CD4-positive, alpha-beta T cell treated with Interleukin-2 at 100 ng/mL for 4 hours (primary cell): ENCODE measurements around the gene TRPC4AP.
A peak's percentile ranks its signal among the peaks of the same experiment; 100 is the strongest.
"Not testable (repeated sequence)": the region's sequence is repeated elsewhere in the genome, so short reads cannot be mapped to it uniquely, and the experiment has no call there.

Experiments
- DNase-seq: peaks from one replicate; pipeline ENCODE4 v3.0.0-alpha.2; 2020; ENCODE audit warnings: low spot score

TRPC4AP gene

GRCh38 chr20:35104685-35105295 is 12.2 kb upstream of the TRPC4AP start:
- DNase-seq = no peak

GRCh38 chr20:35101620-35102019 is 9.0 kb upstream of the TRPC4AP start:
- no peak for DNase-seq

- DNase-seq = peak; percentile 20
Measured at GRCh38 chr20:35093267-35093884, 769 bp upstream of the TRPC4AP start.

- no peak for DNase-seq
Measured at GRCh38 chr20:35091816-35092523, 637 bp downstream of the TRPC4AP start.

- no peak for DNase-seq
Measured at GRCh38 chr20:35088231-35089145, 4.1 kb downstream of the TRPC4AP start.

GRCh38 chr20:35087791-35088190 is 4.8 kb downstream of the TRPC4AP start:
- no peak for DNase-seq

GRCh38 chr20:35087355-35087754 is 5.3 kb downstream of the TRPC4AP start:
- DNase-seq = no peak

GRCh38 chr20:35085477-35086225 is 7.0 kb downstream of the TRPC4AP start:
- peak; percentile 38 for DNase-seq

- DNase-seq = no peak
Measured at GRCh38 chr20:35084998-35085397, 7.6 kb downstream of the TRPC4AP start.

GRCh38 chr20:35080348-35080642 is 12.3 kb downstream of the TRPC4AP start:
- not testable (repeated sequence) for DNase-seq

GRCh38 chr20:35079472-35080347 is 12.9 kb downstream of the TRPC4AP start:
- no peak for DNase-seq

- no peak for DNase-seq
Measured at GRCh38 chr20:35077872-35078271, 14.7 kb downstream of the TRPC4AP start.

GRCh38 chr20:35077341-35077740 is 15.3 kb downstream of the TRPC4AP start:
- no peak for DNase-seq

GRCh38 chr20:35071436-35072153 is 21.0 kb downstream of the TRPC4AP start:
- DNase-seq = not testable (repeated sequence)

GRCh38 chr20:35066194-35066593 is 26.4 kb downstream of the TRPC4AP start:
- no peak for DNase-seq

GRCh38 chr20:35065181-35065580 is 27.4 kb downstream of the TRPC4AP start:
- no peak for DNase-seq

GRCh38 chr20:35063168-35063567 is 29.4 kb downstream of the TRPC4AP start:
- no peak for DNase-seq

GRCh38 chr20:35062478-35062877 is 30.1 kb downstream of the TRPC4AP start:
- DNase-seq = no peak

GRCh38 chr20:35060168-35060567 is 32.4 kb downstream of the TRPC4AP start:
- DNase-seq = no peak

- DNase-seq = no peak
Measured at GRCh38 chr20:35059612-35060011, 33.0 kb downstream of the TRPC4AP start.
